ENCODE measurements around the gene HACD1.

Gene HACD1

GRCh38 chr10:17649052-17649451, 31.9 kb upstream of the HACD1 start:
- H3K9me3 ChIP-seq (ENCODE audit: insufficient read depth, low read length): peaks cover 33% of the 10 kb centered on the region
- H3K4me1 ChIP-seq (ENCODE audit: insufficient read depth, insufficient read length): no peaks in the 10 kb centered on the region
- H3K4me3 ChIP-seq (ENCODE audit: insufficient read length, low read depth): no peak overlapping the region
- peaks cover 25% of the 10 kb centered on the region for H3K36me3 ChIP-seq (ENCODE audit: insufficient read depth, insufficient read length, low read length)
- TF ChIP-seq SUZ12 (IDR thresholded peaks at IDR 0.05; ENCODE audit: extremely low read depth, insufficient read depth, insufficient read length) (no peak), YY1 (IDR thresholded peaks at IDR 0.05; ENCODE audit: insufficient read depth, insufficient read length) (no peak), ZNF274 (IDR thresholded peaks at IDR 0.05; ENCODE audit: low read depth, low read length) (no peak)
- H3K27me3 ChIP-seq (ENCODE audit: insufficient read depth, insufficient read length): no peaks in the 10 kb centered on the region
- no peak for DNase-seq (ENCODE audit: low read depth, low spot score)
- no peak overlapping the region for H3K9ac ChIP-seq (ENCODE audit: insufficient read length, low read depth)

GRCh38 chr10:17648243-17649035, 31.3 kb upstream of the HACD1 start:
- Histone ChIP-seq H3K9ac (ENCODE audit: insufficient read length, low read depth) (no peak overlapping the region), H3K36me3 (ENCODE audit: insufficient read depth, insufficient read length, low read length) (peaks cover 24% of the 10 kb centered on the region), H3K4me1 (ENCODE audit: insufficient read depth, insufficient read length) (no peaks in the 10 kb centered on the region), H3K9me3 (ENCODE audit: insufficient read depth, low read length) (peaks cover 27% of the 10 kb centered on the region), H3K4me3 (ENCODE audit: insufficient read length, low read depth) (no peak overlapping the region), H3K27me3 (ENCODE audit: insufficient read depth, insufficient read length) (no peaks in the 10 kb centered on the region)
- no peak for DNase-seq (ENCODE audit: low read depth, low spot score)
- no peak for TF ChIP-seq ZNF274 (IDR thresholded peaks at IDR 0.05; ENCODE audit: low read depth, low read length)
- no peak for TF ChIP-seq SUZ12 (IDR thresholded peaks at IDR 0.05; ENCODE audit: extremely low read depth, insufficient read depth, insufficient read length)
- TF ChIP-seq YY1 (IDR thresholded peaks at IDR 0.05; ENCODE audit: insufficient read depth, insufficient read length): no peak

GRCh38 chr10:17647326-17647725, 30.2 kb upstream of the HACD1 start:
- H3K4me1 ChIP-seq (ENCODE audit: insufficient read depth, insufficient read length): no peaks in the 10 kb centered on the region
- H3K27me3 ChIP-seq (ENCODE audit: insufficient read depth, insufficient read length): no peaks in the 10 kb centered on the region
- H3K9ac ChIP-seq (ENCODE audit: insufficient read length, low read depth): no peak overlapping the region
- H3K36me3 ChIP-seq (ENCODE audit: insufficient read depth, insufficient read length, low read length): peaks cover 20% of the 10 kb centered on the region
- DNase-seq (ENCODE audit: low read depth, low spot score): no peak
- H3K4me3 ChIP-seq (ENCODE audit: insufficient read length, low read depth): no peak overlapping the region
- TF ChIP-seq ZNF274 (IDR thresholded peaks at IDR 0.05; ENCODE audit: low read depth, low read length) (no peak), SUZ12 (IDR thresholded peaks at IDR 0.05; ENCODE audit: extremely low read depth, insufficient read depth, insufficient read length) (no peak), YY1 (IDR thresholded peaks at IDR 0.05; ENCODE audit: insufficient read depth, insufficient read length) (no peak)
- peaks cover 16% of the 10 kb centered on the region for H3K9me3 ChIP-seq (ENCODE audit: insufficient read depth, low read length)

GRCh38 chr10:17645621-17646345, 28.6 kb upstream of the HACD1 start:
- no peak for DNase-seq (ENCODE audit: low read depth, low spot score)
- Histone ChIP-seq H3K9ac (ENCODE audit: insufficient read length, low read depth) (no peak overlapping the region), H3K9me3 (ENCODE audit: insufficient read depth, low read length) (peaks cover 13% of the 10 kb centered on the region; the same call in 1 of the 2 replicates), H3K4me3 (ENCODE audit: insufficient read length, low read depth) (no peak overlapping the region), H3K27me3 (ENCODE audit: insufficient read depth, insufficient read length) (no peaks in the 10 kb centered on the region), H3K36me3 (ENCODE audit: insufficient read depth, insufficient read length, low read length) (peaks cover 23% of the 10 kb centered on the region), H3K4me1 (ENCODE audit: insufficient read depth, insufficient read length) (no peaks in the 10 kb centered on the region)
- no peak for TF ChIP-seq ZNF274 (IDR thresholded peaks at IDR 0.05; ENCODE audit: low read depth, low read length)
- no peak for TF ChIP-seq SUZ12 (IDR thresholded peaks at IDR 0.05; ENCODE audit: extremely low read depth, insufficient read depth, insufficient read length)
- TF ChIP-seq YY1 (IDR thresholded peaks at IDR 0.05; ENCODE audit: insufficient read depth, insufficient read length): no peak

GRCh38 chr10:17644485-17644943, 27.3 kb upstream of the HACD1 start:
- Histone ChIP-seq H3K9me3 (ENCODE audit: insufficient read depth, low read length) (peaks cover 13% of the 10 kb centered on the region; the same call in 1 of the 2 replicates), H3K36me3 (ENCODE audit: insufficient read depth, insufficient read length, low read length) (peaks cover 23% of the 10 kb centered on the region), H3K9ac (ENCODE audit: insufficient read length, low read depth) (peak overlapping the region; percentile 89), H3K4me1 (ENCODE audit: insufficient read depth, insufficient read length) (no peaks in the 10 kb centered on the region), H3K4me3 (ENCODE audit: insufficient read length, low read depth) (peak overlapping the region; percentile 99), H3K27me3 (ENCODE audit: insufficient read depth, insufficient read length) (no peaks in the 10 kb centered on the region)
- DNase-seq (ENCODE audit: low read depth, low spot score): no peak
- no peak for TF ChIP-seq SUZ12 (IDR thresholded peaks at IDR 0.05; ENCODE audit: extremely low read depth, insufficient read depth, insufficient read length)
- TF ChIP-seq YY1 (IDR thresholded peaks at IDR 0.05; ENCODE audit: insufficient read depth, insufficient read length): no peak
- TF ChIP-seq ZNF274 (IDR thresholded peaks at IDR 0.05; ENCODE audit: low read depth, low read length): no peak

- H3K4me1 ChIP-seq (ENCODE audit: insufficient read depth, insufficient read length): no peaks in the 10 kb centered on the region
- peak within 1 kb of the TSS; percentile 89 for H3K9ac ChIP-seq (ENCODE audit: insufficient read length, low read depth)
- peaks cover 20% of the 10 kb centered on the region for H3K36me3 ChIP-seq (ENCODE audit: insufficient read depth, insufficient read length, low read length)
- peak within 1 kb of the TSS; percentile 99 for H3K4me3 ChIP-seq (ENCODE audit: insufficient read length, low read depth)
- peak; percentile 64 for DNase-seq (ENCODE audit: low read depth, low spot score)
- no peak for TF ChIP-seq YY1 (IDR thresholded peaks at IDR 0.05; ENCODE audit: insufficient read depth, insufficient read length)
- TF ChIP-seq SUZ12 (IDR thresholded peaks at IDR 0.05; ENCODE audit: extremely low read depth, insufficient read depth, insufficient read length): no peak
- no peak for TF ChIP-seq ZNF274 (IDR thresholded peaks at IDR 0.05; ENCODE audit: low read depth, low read length)
- peaks cover 13% of the 10 kb centered on the region; the same call in 1 of the 2 replicates for H3K9me3 ChIP-seq (ENCODE audit: insufficient read depth, low read length)
- H3K27me3 ChIP-seq (ENCODE audit: insufficient read depth, insufficient read length): no peaks in the 10 kb centered on the region
These were observed 26.7 kb upstream of the HACD1 start, which contains the start of gene STAM for GRCh38 chr10:17643755-17644484. TSS of gene STAM (plus strand) at chr10:17644151. CDS start at chr10:17644340, 189 bp downstream.

Data from NT2/D1 (cell line).